B cell (primary cell): ENCODE results near the gene NECTIN1.

Source experiments
- CTCF ChIP-seq: fragments of 200-600 bp; IDR thresholded peaks from one replicate; pipeline ENCODE4 v1.8.0; 2022; ENCODE audit warnings: antibody characterized with exemption, mild to moderate bottlenecking
- EZH2 ChIP-seq: IDR thresholded peaks from 2 replicates; pipeline ENCODE4 v1.6.1; 2012; ENCODE audit warnings: borderline replicate concordance, low read depth, mild to moderate bottlenecking, moderate library complexity, low read length; ENCODE audit not compliant: insufficient read depth, poor library complexity, severe bottlenecking

- TF ChIP-seq CTCF (no peak), EZH2 (no peak)
These were observed 109.3 kb downstream of the NECTIN1 start for GRCh38 chr11:119619665-119620064.
